HepG2 (cell line): Measurements from ENCODE around the gene USP10. TPM values are rescaled to one million over a fixed set of nuclear protein-coding genes. Genes with fewer than 3 reads are reported as not detected.

Experiments
- ATAC-seq: fragments of 200-7000 bp; cut with Tn5 transposase; 3 replicates; pipeline ENCODE4 v1.9.1; 2020; ENCODE audit warnings: mild to moderate bottlenecking, moderate library complexity
- BruUV-seq: library from RNA; stranded (reverse); fragments of 400-500 nt; replicated peaks from 2 replicates; lab custom pipeline; 2021; lab: Mats Ljungman, UMichigan
- CTCF ChIA-PET: fragments of 300-600 bp; formaldehyde crosslinking; extraction: SDS; loops from one replicate; lab custom pipeline; 2021; ENCODE audit warnings: low total read pairs, inconsistent platforms, low intra/inter-chr PET ratio; lab: Yijun Ruan, JAX
- POLR2A ChIA-PET: fragments of 350-600 bp; sonication (Branson Sonifier 250); formaldehyde crosslinking; loops from one replicate; lab custom pipeline; 2020; ENCODE audit warnings: antibody characterized with exemption, inconsistent platforms; lab: Yijun Ruan, JAX
- DNase-seq: peaks from one replicate; pipeline ENCODE4 v3.0.0-alpha.2; 2015; ENCODE audit warnings: low spot score
- FAIRE-seq: peaks from 3 replicates; lab custom pipeline; 2011; peaks lifted over from hg19 to GRCh38; lab: Jason Lieb, UNC
- H2AFZ ChIP-seq: one replicate; pipeline ENCODE4 v1.6.1; 2011; ENCODE audit warnings: low read length, inconsistent platforms
- H3K27ac ChIP-seq: fragments of 300-600 bp; 3 replicates; pipeline ENCODE4 v1.8.0; 2011; ENCODE audit warnings: mixed run types, mild to moderate bottlenecking, mixed read lengths, low read length, inconsistent platforms; ENCODE audit not compliant: insufficient read depth; ENCODE audit errors: extremely low read length
- H3K27me3 ChIP-seq, 2 experiments: fragments of 200-600 bp in 1 of 2; 2 replicates in 1 of 2; 3 replicates in 1 of 2; pipeline versions ENCODE4 v1.6.0 to v1.8.0; 2011; ENCODE audit warnings: low read length in 2 of 2, mild to moderate bottlenecking in 2 of 2, moderate library complexity in 2 of 2, inconsistent platforms in 1 of 2; ENCODE audit not compliant: insufficient read depth in 2 of 2, control insufficient read depth in 1 of 2
- H3K36me3 ChIP-seq, 2 experiments: fragments of 200-600 bp in 1 of 2; replicated peaks in 1 of 2; 2 replicates in 1 of 2; 3 replicates in 1 of 2; pipeline versions ENCODE4 v1.5.1 to v1.8.0; 2011; ENCODE audit warnings: low read length in 2 of 2, inconsistent platforms in 1 of 2; ENCODE audit not compliant: insufficient read depth in 2 of 2, control insufficient read depth in 1 of 2
- H3K4me1 ChIP-seq: 2 replicates; pipeline ENCODE4 v1.5.1; 2012; ENCODE audit warnings: low read length, inconsistent platforms; ENCODE audit not compliant: insufficient read depth
- H3K4me2 ChIP-seq: 2 replicates; pipeline ENCODE4 v1.6.0; 2011; ENCODE audit warnings: low read depth, low read length, inconsistent platforms
- H3K4me3 ChIP-seq, 3 experiments: fragments of 200-600 bp in 1 of 3; sonication (generic), shearing (Covaris generic) in 1 of 3; replicated peaks in 1 of 3; 2 replicates each; pipeline ENCODE4 v1.5.1; 2011 to 2016; ENCODE audit warnings: low read length in 3 of 3, inconsistent platforms in 2 of 3, low read depth in 2 of 3, mild to moderate bottlenecking in 2 of 3, control low read depth in 1 of 3, mixed read lengths in 1 of 3; ENCODE audit not compliant: insufficient read depth in 1 of 3
- H3K79me2 ChIP-seq: one replicate; pipeline ENCODE4 v1.6.1; 2011; ENCODE audit warnings: low read length, inconsistent platforms; ENCODE audit not compliant: insufficient read depth
- H3K9ac ChIP-seq: 2 replicates; pipeline ENCODE4 v1.6.0; 2011; ENCODE audit warnings: mild to moderate bottlenecking, low read depth, low read length, inconsistent platforms; ENCODE audit not compliant: insufficient read depth
- H3K9me3 ChIP-seq: 2 replicates; pipeline ENCODE4 v1.5.1; 2012; ENCODE audit warnings: mild to moderate bottlenecking, low read length
- H4K20me1 ChIP-seq: 2 replicates; pipeline ENCODE4 v1.6.0; 2011; ENCODE audit warnings: inconsistent platforms, mild to moderate bottlenecking, low read length, moderate library complexity; ENCODE audit not compliant: insufficient read depth
- ARNT2 ChIP-seq: sonication (generic); formaldehyde crosslinking; IDR thresholded peaks from 2 replicates; pipeline ENCODE4 v1.8.0; 2022; ENCODE audit warnings: mild to moderate bottlenecking, low read depth, missing genetic modification reagents, moderate library complexity
- FOXA1 ChIP-seq, 2 experiments: fragments of 450-650 bp in 1 of 2; sonication (generic) in 1 of 2; formaldehyde crosslinking in 1 of 2; IDR thresholded peaks; 2 replicates each; pipeline versions ENCODE4 v1.4.0 to v1.6.1; 2016 to 2020; ENCODE audit warnings: missing genetic modification reagents in 1 of 2
- GATAD2A ChIP-seq: IDR thresholded peaks from 2 replicates; pipeline ENCODE4 v1.6.1; 2016
- GFI1 ChIP-seq: sonication (generic); formaldehyde crosslinking; IDR thresholded peaks from 2 replicates; pipeline ENCODE4 v1.5.0; 2020; ENCODE audit warnings: missing genetic modification reagents, mild to moderate bottlenecking, borderline replicate concordance
- IRF2 ChIP-seq: IDR thresholded peaks from 2 replicates; pipeline ENCODE4 v1.6.1; 2018; ENCODE audit warnings: missing genetic modification reagents, missing compliant biosample characterization
- MXD4 ChIP-seq: IDR thresholded peaks from 2 replicates; pipeline ENCODE4 v1.6.1; 2016; ENCODE audit warnings: mild to moderate bottlenecking, missing biosample characterization, missing genetic modification reagents
- MYC ChIP-seq: sonication (generic); formaldehyde crosslinking; IDR thresholded peaks from 2 replicates; pipeline ENCODE4 v1.9.0; 2021; ENCODE audit warnings: missing genetic modification reagents, borderline replicate concordance
- POLR2A ChIP-seq, 2 experiments: IDR thresholded peaks; 2 replicates each; pipeline ENCODE4 v1.6.1; 2011; ENCODE audit warnings: low read depth in 2 of 2, low read length in 2 of 2, mild to moderate bottlenecking in 1 of 2, moderate library complexity in 1 of 2; ENCODE audit not compliant: insufficient read depth in 1 of 2
- RARG ChIP-seq: sonication (generic); formaldehyde crosslinking; IDR thresholded peaks from 2 replicates; pipeline ENCODE4 v1.4.0; 2020; ENCODE audit warnings: low read depth, mild to moderate bottlenecking, missing genetic modification reagents
- RFX1 ChIP-seq: fragments of 450-650 bp; IDR thresholded peaks from 2 replicates; pipeline ENCODE4 v1.6.1; 2017
- SMC3 ChIP-seq: IDR thresholded peaks from 2 replicates; pipeline ENCODE4 v1.6.1; 2011; ENCODE audit warnings: low read length, improper control_type of control experiment
- SP140L ChIP-seq: sonication (generic); formaldehyde crosslinking; IDR thresholded peaks from 2 replicates; pipeline ENCODE4 v1.4.0; 2020; ENCODE audit warnings: missing genetic modification reagents, borderline replicate concordance
- ZMYM2 ChIP-seq: sonication (generic); formaldehyde crosslinking; IDR thresholded peaks from 2 replicates; pipeline ENCODE4 v1.8.0; 2022; ENCODE audit warnings: mild to moderate bottlenecking, missing genetic modification reagents
- ZSCAN30 ChIP-seq: sonication (generic); formaldehyde crosslinking; IDR thresholded peaks from 2 replicates; pipeline ENCODE4 v1.5.0; 2020; ENCODE audit warnings: mild to moderate bottlenecking, missing genetic modification reagents
- WGBS: methylation state at CpG from one replicate; pipeline ENCODE4 v1.1.6; 2017; ENCODE audit warnings: low lambda C conversion rate; 5-methylcytosine and 5-hydroxymethylcytosine counted together
- in situ Hi-C: cut with HindIII; loops from 2 replicates; pipeline ENCODE4 v1.10.0; 2017; ENCODE audit warnings: low pct_unique_long_range_greater_than_20kb; ENCODE audit not compliant: extremely low pct_ligation_motif_present
- intact Hi-C: fragments of 100-400 bp; cut with micrococcal nuclease; formaldehyde crosslinking; loops from one replicate; pipeline ENCODE4 v1.10.0; 2022; ENCODE audit not compliant: unreplicated experiment
- polyA plus RNA-seq, 8 experiments: library from polyadenylated mRNA; depleted of rRNA in 3 of 8; stranded (reverse) in 7 of 8; unstranded in 1 of 8; fragments of >200 nt; fragmentation: Illumina TruSeq in 4 of 8; extraction: Trizol in 4 of 8; gene quantifications; 2 replicates each; pipeline versions ENCODE4 v1.2.1 to v1.2.3, GENCODE V29; 2011 to 2016; ENCODE audit warnings: low read depth in 4 of 8, missing spikeins in 1 of 8, mixed read lengths in 1 of 8; ENCODE audit not compliant: insufficient read depth in 1 of 8
- total RNA-seq, 5 experiments: library from RNA; depleted of rRNA; stranded (reverse); fragments of >200 nt; fragmentation: Illumina TruSeq; extraction: Trizol; gene quantifications; 2 replicates each; pipeline ENCODE4 v1.2.3, GENCODE V29; 2016; ENCODE audit warnings: low read depth in 1 of 5
- TF ChIP-seq, protein P1 (sequence below): sonication (generic); formaldehyde crosslinking; IDR thresholded peaks from 2 replicates; pipeline ENCODE4 v1.5.0; 2020; ENCODE audit warnings: missing genetic modification reagents
- TF ChIP-seq, protein P2 (sequence below), 2 experiments: sonication (generic) in 1 of 2; formaldehyde crosslinking in 1 of 2; IDR thresholded peaks; 2 replicates each; pipeline versions ENCODE4 v1.4.0 to v1.6.1; 2016 to 2020; ENCODE audit warnings: borderline replicate concordance in 1 of 2, low read depth in 1 of 2, mild to moderate bottlenecking in 1 of 2, missing genetic modification reagents in 1 of 2
- TF ChIP-seq, protein P3 (sequence below): sonication (generic); formaldehyde crosslinking; IDR thresholded peaks from 2 replicates; pipeline ENCODE4 v1.4.0; 2020; ENCODE audit warnings: mild to moderate bottlenecking, missing genetic modification reagents, borderline replicate concordance

USP10 gene
- total and polyA plus RNA-seq, 2 of the 13 experiments (the other 11 are each of a cell fraction or from before 2014, with no cell fraction given), result 79.1 to 122 TPM

DNA sequence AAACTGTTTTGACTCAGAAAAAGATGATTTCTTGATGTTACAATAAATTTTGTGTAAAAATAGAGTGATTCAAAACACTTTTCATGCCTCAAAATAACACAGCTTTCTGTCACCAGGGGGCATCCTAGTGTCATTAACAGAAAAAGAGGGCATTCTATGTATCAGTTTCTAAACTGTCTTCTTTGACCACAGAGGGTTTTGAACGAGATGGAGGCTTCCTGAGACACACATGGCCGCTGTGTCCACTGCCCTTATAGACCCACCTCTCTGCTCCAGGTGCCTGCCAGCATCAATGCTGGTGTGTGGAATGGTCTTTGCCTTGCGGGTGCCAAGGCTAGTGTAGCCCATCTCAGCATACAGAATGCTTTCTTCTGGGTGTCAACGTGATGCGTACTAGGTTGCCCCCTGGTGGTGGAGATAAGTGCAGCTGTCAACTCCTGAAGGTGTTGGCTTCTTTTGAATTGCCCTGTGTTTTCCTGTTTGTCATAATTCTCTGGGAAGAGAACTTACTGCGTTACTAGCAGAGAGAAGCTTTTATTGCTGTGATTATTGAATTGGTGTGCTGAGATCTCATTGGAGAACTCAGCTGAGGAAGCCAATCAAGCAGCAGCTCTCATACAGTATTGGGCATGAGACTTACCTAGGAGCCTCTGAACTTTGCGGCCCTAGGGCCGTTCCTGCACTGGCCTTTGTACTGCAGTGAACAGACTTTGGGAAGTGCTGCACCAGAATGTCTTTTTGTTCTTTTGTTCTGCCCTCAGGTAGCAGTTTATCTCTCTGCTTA is 38.6 kb downstream of the USP10 start:
- Histone ChIP-seq H4K20me1 (peaks cover 72% of the 10 kb centered on the region), H3K79me2 (peaks cover 90% of the 10 kb centered on the region), H3K27me3 (no peaks in the 10 kb centered on the region), H3K9ac (no peak overlapping the region), H3K27ac (peak overlapping the region; percentile 7), H3K36me3 (peaks cover 23 to 54% of the 10 kb centered on the region in 2 experiments), H3K4me1 (peaks cover 66% of the 10 kb centered on the region), H2AFZ (no peak overlapping the region), H3K9me3 (no peaks in the 10 kb centered on the region), H3K4me3 (no peak overlapping the region), H3K4me2 (peak overlapping the region; percentile 15; the same call in 1 of the 2 replicates)
- DNase-seq (peak; percentile 78), ATAC-seq (peak; percentile 76), FAIRE-seq (peak; percentile 72)
- in situ Hi-C loops (no loop called here), intact Hi-C loops (loop anchor here (1.0 kb wide), 2 partner anchors 66 to 116 kb away; no protein-coding TSS in a partner anchor)
- CTCF ChIA-PET, result interaction anchor here (1.1 to 4.4 kb wide), 6 partner anchors 12 to 232 kb away, joined by 4 to 37 read pairs (median 9); no protein-coding TSS in a partner anchor
- 28% methylated on average over 8 of the region's 8 CpGs for WGBS
- POLR2A ChIA-PET, result interaction anchor here (1.1 to 1.4 kb wide), 2 partner anchors 9 to 117 kb away, joined by 3 to 5 read pairs; no protein-coding TSS in a partner anchor
- no TSS peak for BruUV-seq
- TF ChIP-seq GATAD2A (CRISPR knock-in tag), result peak; percentile 25; the same call in 1 of the 2 replicates
- no peak for TF ChIP-seq MXD4 (CRISPR knock-in tag)
- no peak for TF ChIP-seq RARG (CRISPR knock-in tag)
- TF ChIP-seq IRF2 (CRISPR knock-in tag), result no peak
- 0 out of 2 replicates have a peak, but pooled peaks have one; percentile 43 for TF ChIP-seq SP140L (CRISPR knock-in tag)
- TF ChIP-seq, protein P1, sequence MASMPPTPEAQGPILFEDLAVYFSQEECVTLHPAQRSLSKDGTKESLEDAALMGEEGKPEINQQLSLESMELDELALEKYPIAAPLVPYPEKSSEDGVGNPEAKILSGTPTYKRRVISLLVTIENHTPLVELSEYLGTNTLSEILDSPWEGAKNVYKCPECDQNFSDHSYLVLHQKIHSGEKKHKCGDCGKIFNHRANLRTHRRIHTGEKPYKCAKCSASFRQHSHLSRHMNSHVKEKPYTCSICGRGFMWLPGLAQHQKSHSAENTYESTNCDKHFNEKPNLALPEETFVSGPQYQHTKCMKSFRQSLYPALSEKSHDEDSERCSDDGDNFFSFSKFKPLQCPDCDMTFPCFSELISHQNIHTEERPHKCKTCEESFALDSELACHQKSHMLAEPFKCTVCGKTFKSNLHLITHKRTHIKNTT, result no peak
- no peak for TF ChIP-seq ZMYM2 (CRISPR knock-in tag)
- TF ChIP-seq RFX1, result no peak
- TF ChIP-seq, protein P2, sequence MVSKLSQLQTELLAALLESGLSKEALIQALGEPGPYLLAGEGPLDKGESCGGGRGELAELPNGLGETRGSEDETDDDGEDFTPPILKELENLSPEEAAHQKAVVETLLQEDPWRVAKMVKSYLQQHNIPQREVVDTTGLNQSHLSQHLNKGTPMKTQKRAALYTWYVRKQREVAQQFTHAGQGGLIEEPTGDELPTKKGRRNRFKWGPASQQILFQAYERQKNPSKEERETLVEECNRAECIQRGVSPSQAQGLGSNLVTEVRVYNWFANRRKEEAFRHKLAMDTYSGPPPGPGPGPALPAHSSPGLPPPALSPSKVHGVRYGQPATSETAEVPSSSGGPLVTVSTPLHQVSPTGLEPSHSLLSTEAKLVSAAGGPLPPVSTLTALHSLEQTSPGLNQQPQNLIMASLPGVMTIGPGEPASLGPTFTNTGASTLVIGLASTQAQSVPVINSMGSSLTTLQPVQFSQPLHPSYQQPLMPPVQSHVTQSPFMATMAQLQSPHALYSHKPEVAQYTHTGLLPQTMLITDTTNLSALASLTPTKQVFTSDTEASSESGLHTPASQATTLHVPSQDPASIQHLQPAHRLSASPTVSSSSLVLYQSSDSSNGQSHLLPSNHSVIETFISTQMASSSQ (IDR thresholded peaks at IDR 0.05; ENCODE audit: low read depth), result no peak
- TF ChIP-seq, protein P2 (CRISPR knock-in tag; IDR thresholded peaks at IDR 0.05; ENCODE audit: borderline replicate concordance), result no peak
- TF ChIP-seq MYC (CRISPR knock-in tag), result 0 out of 2 replicates have a peak, but pooled peaks have one; percentile 19
- no peak for TF ChIP-seq FOXA1 (IDR thresholded peaks at IDR 0.05)
- TF ChIP-seq FOXA1 (CRISPR knock-in tag; IDR thresholded peaks at IDR 0.05), result 0 out of 2 replicates have a peak, but pooled peaks have one; percentile 28
- TF ChIP-seq, protein P3, sequence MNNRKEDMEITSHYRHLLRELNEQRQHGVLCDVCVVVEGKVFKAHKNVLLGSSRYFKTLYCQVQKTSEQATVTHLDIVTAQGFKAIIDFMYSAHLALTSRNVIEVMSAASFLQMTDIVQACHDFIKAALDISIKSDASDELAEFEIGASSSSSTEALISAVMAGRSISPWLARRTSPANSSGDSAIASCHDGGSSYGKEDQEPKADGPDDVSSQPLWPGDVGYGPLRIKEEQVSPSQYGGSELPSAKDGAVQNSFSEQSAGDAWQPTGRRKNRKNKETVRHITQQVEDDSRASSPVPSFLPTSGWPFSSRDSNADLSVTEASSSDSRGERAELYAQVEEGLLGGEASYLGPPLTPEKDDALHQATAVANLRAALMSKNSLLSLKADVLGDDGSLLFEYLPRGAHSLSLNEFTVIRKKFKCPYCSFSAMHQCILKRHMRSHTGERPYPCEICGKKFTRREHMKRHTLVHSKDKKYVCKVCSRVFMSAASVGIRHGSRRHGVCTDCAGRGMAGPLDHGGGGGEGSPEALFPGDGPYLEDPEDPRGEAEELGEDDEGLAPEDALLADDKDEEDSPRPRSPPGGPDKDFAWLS (CRISPR knock-in tag), result no peak
- TF ChIP-seq POLR2A (IDR thresholded peaks at IDR 0.05; ENCODE audit: insufficient read depth in 1 of 2, low read depth in 2 of 2, low read length in 2 of 2), result no peak
- TF ChIP-seq GFI1 (CRISPR knock-in tag), result no peak
- no peak for TF ChIP-seq ARNT2 (CRISPR knock-in tag)
- no peak for TF ChIP-seq ZSCAN30 (CRISPR knock-in tag)
- TF ChIP-seq SMC3, result peak; percentile 69; the same call in 1 of the 2 replicates
